K562 (cell line): ENCODE data around the gene DNAH10. TPM values are rescaled to one million over a fixed set of nuclear protein-coding genes. Genes with fewer than 3 reads are reported as not detected.

Experiments
- BHLHE40 ChIP-seq: IDR thresholded peaks from 2 replicates; pipeline ENCODE4 v1.6.1; 2011; ENCODE audit warnings: low read length, improper control_type of control experiment
- E2F8 ChIP-seq: fragments of 450-650 bp; IDR thresholded peaks from 2 replicates; pipeline ENCODE4 v1.7.1; 2018; ENCODE audit warnings: mild to moderate bottlenecking, low read depth; ENCODE audit not compliant: partially characterized antibody
- HDAC1 ChIP-seq, 2 experiments: fragments of 450-650 bp; IDR thresholded peaks; 2 replicates each; pipeline ENCODE4 v1.6.1; 2016 to 2017; ENCODE audit warnings: inconsistent platforms in 1 of 2, mild to moderate bottlenecking in 1 of 2, moderate library complexity in 1 of 2
- HMBOX1 ChIP-seq: sonication (generic); IDR thresholded peaks from 2 replicates; pipeline ENCODE4 v1.6.1; 2016
- KHSRP ChIP-seq: fragments of 450-650 bp; IDR thresholded peaks from 2 replicates; pipeline ENCODE4 v1.6.1; 2017
- MLLT1 ChIP-seq, 2 experiments: fragments of 450-650 bp; IDR thresholded peaks; 2 replicates each; pipeline ENCODE4 v1.6.1; 2016
- MTA1 ChIP-seq: fragments of 450-650 bp; IDR thresholded peaks from 2 replicates; pipeline ENCODE4 v1.6.1; 2017; ENCODE audit warnings: borderline replicate concordance
- MTA2 ChIP-seq: fragments of 450-650 bp; IDR thresholded peaks from 2 replicates; pipeline ENCODE4 v1.6.1; 2016; ENCODE audit warnings: low read depth
- MTA3 ChIP-seq: fragments of 450-650 bp; formaldehyde crosslinking; IDR thresholded peaks from 2 replicates; pipeline ENCODE4 v1.6.1; 2017; ENCODE audit warnings: mild to moderate bottlenecking, borderline replicate concordance
- NFE2 ChIP-seq: IDR thresholded peaks from 2 replicates; pipeline ENCODE4 v1.6.1; 2014; ENCODE audit warnings: antibody characterized with exemption, low read depth
- RCOR1 ChIP-seq, 2 experiments: IDR thresholded peaks; 2 replicates each; pipeline ENCODE4 v1.6.1; 2012; ENCODE audit warnings: low read depth in 2 of 2, low read length in 2 of 2, borderline replicate concordance in 1 of 2, improper control_type of control experiment in 1 of 2
- RFX5 ChIP-seq: IDR thresholded peaks from 2 replicates; pipeline ENCODE4 v1.6.1; 2011; ENCODE audit warnings: low read depth, mild to moderate bottlenecking, improper control_type of control experiment, low read length
- RNF219 ChIP-seq: fragments of 250-450 bp; sonication (Bioruptor Pico); IDR thresholded peaks from 2 replicates; pipeline ENCODE4 v1.5.0; 2022; ENCODE audit warnings: mild to moderate bottlenecking
- SAFB ChIP-seq: fragments of 200-400 bp; formaldehyde crosslinking; IDR thresholded peaks from 2 replicates; pipeline ENCODE4 v1.6.1; 2017; ENCODE audit warnings: low read depth, low read length, borderline replicate concordance
- SMAD4 ChIP-seq: fragments of 250-450 bp; sonication (Bioruptor Pico); conservative IDR thresholded peaks from 2 replicates; pipeline ENCODE4 v1.8.0; 2021; ENCODE audit warnings: inconsistent platforms, mild to moderate bottlenecking, moderate library complexity
- STAG1 ChIP-seq: sonication (generic); formaldehyde crosslinking; IDR thresholded peaks from 2 replicates; pipeline ENCODE4 v1.5.0; 2020; ENCODE audit warnings: missing genetic modification reagents, borderline replicate concordance
- SUPT5H ChIP-seq: fragments of 450-650 bp; IDR thresholded peaks from 2 replicates; pipeline ENCODE4 v1.6.1; 2016
- polyA plus RNA-seq, 8 experiments: library from polyadenylated mRNA; depleted of rRNA in 4 of 8; stranded (reverse) in 5 of 8; unstranded in 3 of 8; fragments of >200 nt; fragmentation: Nextera tagmentation in 2 of 8; fragmentation: Illumina TruSeq in 1 of 8; extraction: Ambion mirVana in 2 of 8; extraction: Trizol in 1 of 8; gene quantifications; 2 replicates each; pipeline versions ENCODE4 v1.2.1 to v1.2.3, GENCODE V29; 2011 to 2014; ENCODE audit warnings: inconsistent platforms in 1 of 8, missing spikeins in 1 of 8
- total RNA-seq, 7 experiments: library from RNA; depleted of rRNA in 6 of 7; stranded (reverse); fragments of >200 nt in 6 of 7; fragmentation: Illumina TruSeq in 2 of 7; extraction: Trizol in 2 of 7; gene quantifications; 2 replicates each; pipeline versions ENCODE4 v1.2.1 to v1.2.3, GENCODE V29; 2011 to 2021; ENCODE audit warnings: low replicate concordance in 1 of 7
- TF ChIP-seq, protein P1 (sequence below), 2 experiments: fragments of 450-650 bp; IDR thresholded peaks; 2 replicates each; pipeline ENCODE4 v1.6.1; 2018; ENCODE audit warnings: mild to moderate bottlenecking in 2 of 2, low read depth in 1 of 2; ENCODE audit not compliant: partially characterized antibody in 2 of 2

DNAH10 gene
- total and polyA plus RNA-seq, 9 of the 15 experiments (the other 6 are each of a cell fraction or from before 2014, with no cell fraction given): 0.01 to 0.06 (median 0.04) TPM; not detected in 1

DNA sequence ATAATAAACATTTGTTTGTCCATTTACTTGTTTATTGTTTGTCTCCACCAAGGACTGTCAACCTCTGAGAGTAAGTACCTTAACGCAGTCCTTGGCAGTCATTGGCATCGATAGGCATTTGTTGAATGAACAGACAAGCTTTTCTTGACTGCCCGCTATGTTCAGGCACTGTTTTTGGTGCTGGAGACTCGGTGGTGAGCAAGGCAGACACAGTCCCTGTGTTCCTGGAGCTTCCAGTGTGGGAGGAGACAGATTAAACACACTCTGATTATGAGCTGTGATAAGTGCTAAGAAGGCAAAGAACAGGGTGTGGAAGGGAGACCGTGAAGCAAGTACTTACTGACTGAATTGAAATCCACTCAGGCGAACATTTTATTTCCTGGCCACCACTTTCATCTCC is 48.7 kb upstream of the DNAH10 start (continued):
- TF ChIP-seq MLLT1 (IDR thresholded peaks at IDR 0.05): 0 out of 4 replicates have a peak, but pooled peaks of 1 of the 2 experiments have one; percentile 9
- TF ChIP-seq SMAD4 (CRISPR knock-in tag): no peak
- no peak for TF ChIP-seq SUPT5H
- peak in 1 of 2 experiments; percentile 77; a peak in 1 of 4 replicates for TF ChIP-seq HDAC1 (IDR thresholded peaks at IDR 0.05)
- TF ChIP-seq SAFB: no peak
- TF ChIP-seq HMBOX1: peak; percentile 64; the same call in 1 of the 2 replicates
- TF ChIP-seq MTA1: peak; percentile 41; the same call in 1 of the 2 replicates
- TF ChIP-seq MTA3: peak; percentile 77
- TF ChIP-seq NFE2: no peak
- TF ChIP-seq, protein P1, sequence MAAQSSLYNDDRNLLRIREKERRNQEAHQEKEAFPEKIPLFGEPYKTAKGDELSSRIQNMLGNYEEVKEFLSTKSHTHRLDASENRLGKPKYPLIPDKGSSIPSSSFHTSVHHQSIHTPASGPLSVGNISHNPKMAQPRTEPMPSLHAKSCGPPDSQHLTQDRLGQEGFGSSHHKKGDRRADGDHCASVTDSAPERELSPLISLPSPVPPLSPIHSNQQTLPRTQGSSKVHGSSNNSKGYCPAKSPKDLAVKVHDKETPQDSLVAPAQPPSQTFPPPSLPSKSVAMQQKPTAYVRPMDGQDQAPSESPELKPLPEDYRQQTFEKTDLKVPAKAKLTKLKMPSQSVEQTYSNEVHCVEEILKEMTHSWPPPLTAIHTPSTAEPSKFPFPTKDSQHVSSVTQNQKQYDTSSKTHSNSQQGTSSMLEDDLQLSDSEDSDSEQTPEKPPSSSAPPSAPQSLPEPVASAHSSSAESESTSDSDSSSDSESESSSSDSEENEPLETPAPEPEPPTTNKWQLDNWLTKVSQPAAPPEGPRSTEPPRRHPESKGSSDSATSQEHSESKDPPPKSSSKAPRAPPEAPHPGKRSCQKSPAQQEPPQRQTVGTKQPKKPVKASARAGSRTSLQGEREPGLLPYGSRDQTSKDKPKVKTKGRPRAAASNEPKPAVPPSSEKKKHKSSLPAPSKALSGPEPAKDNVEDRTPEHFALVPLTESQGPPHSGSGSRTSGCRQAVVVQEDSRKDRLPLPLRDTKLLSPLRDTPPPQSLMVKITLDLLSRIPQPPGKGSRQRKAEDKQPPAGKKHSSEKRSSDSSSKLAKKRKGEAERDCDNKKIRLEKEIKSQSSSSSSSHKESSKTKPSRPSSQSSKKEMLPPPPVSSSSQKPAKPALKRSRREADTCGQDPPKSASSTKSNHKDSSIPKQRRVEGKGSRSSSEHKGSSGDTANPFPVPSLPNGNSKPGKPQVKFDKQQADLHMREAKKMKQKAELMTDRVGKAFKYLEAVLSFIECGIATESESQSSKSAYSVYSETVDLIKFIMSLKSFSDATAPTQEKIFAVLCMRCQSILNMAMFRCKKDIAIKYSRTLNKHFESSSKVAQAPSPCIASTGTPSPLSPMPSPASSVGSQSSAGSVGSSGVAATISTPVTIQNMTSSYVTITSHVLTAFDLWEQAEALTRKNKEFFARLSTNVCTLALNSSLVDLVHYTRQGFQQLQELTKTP (IDR thresholded peaks at IDR 0.05; ENCODE audit: low read depth in 1 of 2, partially characterized antibody in 2 of 2): peak in 1 of 2 experiments; percentile 49
- TF ChIP-seq MTA2: no peak
- no peak for TF ChIP-seq KHSRP
- no peak for TF ChIP-seq RFX5
- no peak for TF ChIP-seq RNF219
- TF ChIP-seq RCOR1 (IDR thresholded peaks at IDR 0.05; ENCODE audit: borderline replicate concordance in 1 of 2, low read depth in 2 of 2, low read length in 2 of 2): peak in 1 of 2 experiments; percentile 63; a peak in 1 of 4 replicates
- no peak for TF ChIP-seq BHLHE40
- no peak for TF ChIP-seq STAG1 (CRISPR knock-in tag)
- TF ChIP-seq E2F8: peak; percentile 33
